Measurements from ENCODE around the gene RNF130. TPM values are rescaled to one million over a fixed set of nuclear protein-coding genes. Genes with fewer than 3 reads are reported as not detected.
"Not testable (repeated sequence)": the region's sequence is repeated elsewhere in the genome, so short reads cannot be mapped to it uniquely, and the experiment has no call there.

RNF130 gene
- total RNA-seq, 1 experiment from 2014 or later: 31.8 TPM

GRCh38 chr5:180093241-180093640 lies 21.7 kb upstream of the RNF130 start:
- Mint-ChIP-seq H3K27me3 (ENCODE audit: insufficient read depth, unreplicated experiment) (no peaks in the 10 kb centered on the region), H3K4me1 (ENCODE audit: insufficient read depth, unreplicated experiment) (no peaks in the 10 kb centered on the region), H3K36me3 (ENCODE audit: insufficient read depth, unreplicated experiment) (no peaks in the 10 kb centered on the region), H3K4me3 (ENCODE audit: unreplicated experiment) (no peak overlapping the region), H3K27ac (ENCODE audit: low read depth, unreplicated experiment) (no peak overlapping the region), H3K9me3 (ENCODE audit: unreplicated experiment) (no peaks in the 10 kb centered on the region)
- TF ChIP-seq CTCF (IDR thresholded peaks at IDR 0.05; ENCODE audit: unreplicated experiment): no peak
- intact Hi-C loops (cut with micrococcal nuclease): no loop called here
- no peak for DNase-seq (ENCODE audit: unreplicated experiment)
- ChIA-PET POLR2A (no interaction called here), CTCF (interaction anchor here (0.6 to 4.8 kb wide), 3 partner anchors 14 to 372 kb away, joined by 4 to 27 read pairs (median 5); no protein-coding TSS in a partner anchor)
- BruUV-seq (replicated peaks): no TSS peak

- peak; percentile 25 for TF ChIP-seq CTCF (IDR thresholded peaks at IDR 0.05; ENCODE audit: unreplicated experiment)
- H3K36me3 Mint-ChIP-seq (ENCODE audit: insufficient read depth, unreplicated experiment): no peaks in the 10 kb centered on the region
- H3K27ac Mint-ChIP-seq (ENCODE audit: low read depth, unreplicated experiment): no peak overlapping the region
- no peaks in the 10 kb centered on the region for H3K4me1 Mint-ChIP-seq (ENCODE audit: insufficient read depth, unreplicated experiment)
- H3K9me3 Mint-ChIP-seq (ENCODE audit: unreplicated experiment): no peaks in the 10 kb centered on the region
- peak; percentile 61 for DNase-seq (ENCODE audit: unreplicated experiment)
- ChIA-PET POLR2A (no interaction called here), CTCF (interaction anchor here (0.6 to 4.8 kb wide), 8 partner anchors 9 to 152 kb away, joined by 3 to 27 read pairs (median 4); no protein-coding TSS in a partner anchor)
- no peaks in the 10 kb centered on the region for H3K27me3 Mint-ChIP-seq (ENCODE audit: insufficient read depth, unreplicated experiment)
- BruUV-seq (replicated peaks): no TSS peak
- H3K4me3 Mint-ChIP-seq (ENCODE audit: unreplicated experiment): no peak overlapping the region
- intact Hi-C loops (cut with micrococcal nuclease): no loop called here
These were observed 19.4 kb upstream of the RNF130 start for GRCh38 chr5:180090769-180091546.

GRCh38 chr5:180090098-180090768 lies 18.7 kb upstream of the RNF130 start:
- no TSS peak for BruUV-seq (replicated peaks)
- Mint-ChIP-seq H3K9me3 (ENCODE audit: unreplicated experiment) (no peaks in the 10 kb centered on the region), H3K36me3 (ENCODE audit: insufficient read depth, unreplicated experiment) (no peaks in the 10 kb centered on the region), H3K4me1 (ENCODE audit: insufficient read depth, unreplicated experiment) (no peaks in the 10 kb centered on the region), H3K4me3 (ENCODE audit: unreplicated experiment) (peak overlapping the region; percentile 40), H3K27me3 (ENCODE audit: insufficient read depth, unreplicated experiment) (no peaks in the 10 kb centered on the region), H3K27ac (ENCODE audit: low read depth, unreplicated experiment) (no peak overlapping the region)
- ChIA-PET CTCF (interaction anchor here (1.0 to 4.8 kb wide), 4 partner anchors 9 to 39 kb away, joined by 3 to 27 read pairs (median 5); no protein-coding TSS in a partner anchor), POLR2A (no interaction called here)
- peak; percentile 93 for TF ChIP-seq CTCF (IDR thresholded peaks at IDR 0.05; ENCODE audit: unreplicated experiment)
- no peak for DNase-seq (ENCODE audit: unreplicated experiment)
- intact Hi-C loops (cut with micrococcal nuclease): no loop called here

DNA sequence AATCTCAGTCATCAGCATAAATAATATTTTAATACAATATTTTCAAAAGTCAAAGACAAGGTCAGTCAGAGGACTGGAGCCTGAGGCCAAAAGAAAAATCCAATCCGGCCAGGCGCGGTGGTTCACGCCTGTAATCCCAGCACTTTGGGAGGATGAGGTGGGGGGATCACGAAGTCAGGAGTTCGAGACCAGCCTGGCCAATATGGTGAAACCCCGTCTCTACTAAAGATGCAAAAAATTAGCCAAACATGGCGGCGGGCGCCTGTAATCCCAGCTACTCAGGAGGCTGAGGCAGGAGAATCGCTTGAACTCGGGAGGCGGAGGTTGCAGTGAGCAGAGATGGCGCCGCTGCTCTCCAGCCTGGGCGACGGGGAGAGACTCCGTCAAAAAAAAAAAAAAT lies 18.1 kb upstream of the RNF130 start:
- H3K27ac Mint-ChIP-seq (ENCODE audit: low read depth, unreplicated experiment); DNase-seq (ENCODE audit: unreplicated experiment); H3K36me3 Mint-ChIP-seq (ENCODE audit: insufficient read depth, unreplicated experiment); BruUV-seq (replicated peaks); H3K4me3 Mint-ChIP-seq (ENCODE audit: unreplicated experiment); H3K27me3 Mint-ChIP-seq (ENCODE audit: insufficient read depth, unreplicated experiment); POLR2A ChIA-PET; H3K9me3 Mint-ChIP-seq (ENCODE audit: unreplicated experiment); intact Hi-C loops (cut with micrococcal nuclease); H3K4me1 Mint-ChIP-seq (ENCODE audit: insufficient read depth, unreplicated experiment): not testable (repeated sequence)
- CTCF ChIA-PET: interaction anchor here (1.1 to 4.8 kb wide), 2 partner anchors 10 to 39 kb away, joined by 3 to 27 read pairs; no protein-coding TSS in a partner anchor

Measured in MCF 10A (cell line).